ENCODE results near the gene CCDC12. TPM values are rescaled to one million over a fixed set of nuclear protein-coding genes. Genes with fewer than 3 reads are reported as not detected.
A peak's percentile ranks its signal among the peaks of the same experiment; 100 is the strongest.
"Not testable (repeated sequence)": the region's sequence is repeated elsewhere in the genome, so short reads cannot be mapped to it uniquely, and the experiment has no call there.

Gene CCDC12
- total RNA-seq, 2 donors from 2014 or later: 46.7 to 47.8 TPM

GRCh38 chr3:46966811-46967210 is 9.7 kb downstream of the CCDC12 start:
- 93 to 100% methylated on average over 4 to 5 of the region's 5 CpGs for WGBS, 2 experiments (ENCODE audit: insufficient coverage in 1 of 2, insufficient read length in 1 of 2)
- peaks cover 7% of the 10 kb centered on the region for H3K9me3 ChIP-seq (ENCODE audit: control insufficient read depth, low read length)
- Mint-ChIP-seq H3K27me3 (ENCODE audit: insufficient read depth) (no peaks in the 10 kb centered on the region), H3K4me1 (peaks cover 41% of the 10 kb centered on the region), H3K27ac (peak overlapping the region; percentile 78), H3K9me3 (peaks cover 11% of the 10 kb centered on the region), H3K4me3 (no peak overlapping the region), H3K36me3 (ENCODE audit: low read depth) (peaks cover 37% of the 10 kb centered on the region)
- H3K36me3 ChIP-seq (ENCODE audit: control insufficient read depth, insufficient read depth, low read length): peaks cover 51% of the 10 kb centered on the region
- no peak overlapping the region for H3K4me3 ChIP-seq (ENCODE audit: low read length)
- H3K9ac ChIP-seq (ENCODE audit: extremely low read depth, low read length, poor library complexity, severe bottlenecking): no peak overlapping the region
- DNase-seq: no peak
- TF ChIP-seq CTCF (conservative IDR thresholded peaks at IDR 0.05): peak; percentile 44
- peaks cover 9% of the 10 kb centered on the region for H3K4me1 ChIP-seq (ENCODE audit: control insufficient read depth, insufficient read depth, low read length)
- no peaks in the 10 kb centered on the region for H3K27me3 ChIP-seq (ENCODE audit: control insufficient read depth, insufficient read depth, low read length, poor library complexity, severe bottlenecking)
- H3K27ac ChIP-seq (ENCODE audit: low read depth, low read length): no peak overlapping the region

- Mint-ChIP-seq H3K4me3 (no peak overlapping the region), H3K36me3 (ENCODE audit: low read depth) (peaks cover 40% of the 10 kb centered on the region), H3K27me3 (ENCODE audit: insufficient read depth) (no peaks in the 10 kb centered on the region), H3K27ac (peak overlapping the region; percentile 69), H3K9me3 (peaks cover 11% of the 10 kb centered on the region), H3K4me1 (peaks cover 48% of the 10 kb centered on the region)
- TF ChIP-seq CTCF (conservative IDR thresholded peaks at IDR 0.05): no peak
- 90 to 95% methylated on average over 5 to 6 of the region's 6 CpGs for WGBS, 2 experiments (ENCODE audit: insufficient coverage in 1 of 2, insufficient read length in 1 of 2)
- peaks cover 7% of the 10 kb centered on the region for H3K9me3 ChIP-seq (ENCODE audit: control insufficient read depth, low read length)
- no peak overlapping the region for H3K27ac ChIP-seq (ENCODE audit: low read depth, low read length)
- H3K4me1 ChIP-seq (ENCODE audit: control insufficient read depth, insufficient read depth, low read length): peaks cover 24% of the 10 kb centered on the region
- H3K9ac ChIP-seq (ENCODE audit: extremely low read depth, low read length, poor library complexity, severe bottlenecking): peak overlapping the region; percentile 25
- H3K27me3 ChIP-seq (ENCODE audit: control insufficient read depth, insufficient read depth, low read length, poor library complexity, severe bottlenecking): no peaks in the 10 kb centered on the region
- H3K4me3 ChIP-seq (ENCODE audit: low read length): no peak overlapping the region
- no peak for DNase-seq
- H3K36me3 ChIP-seq (ENCODE audit: control insufficient read depth, insufficient read depth, low read length): peaks cover 41% of the 10 kb centered on the region
These were observed 11.4 kb downstream of the CCDC12 start for GRCh38 chr3:46965151-46965550.

GRCh38 chr3:46964038-46964590 is 12.4 kb downstream of the CCDC12 start:
- DNase-seq; H3K27me3 Mint-ChIP-seq (ENCODE audit: insufficient read depth); H3K4me3 Mint-ChIP-seq; H3K27ac ChIP-seq (ENCODE audit: low read depth, low read length); H3K4me3 ChIP-seq (ENCODE audit: low read length); H3K27me3 ChIP-seq (ENCODE audit: control insufficient read depth, insufficient read depth, low read length, poor library complexity, severe bottlenecking); H3K27ac Mint-ChIP-seq; H3K9me3 ChIP-seq (ENCODE audit: control insufficient read depth, low read length); H3K9ac ChIP-seq (ENCODE audit: extremely low read depth, low read length, poor library complexity, severe bottlenecking): not testable (repeated sequence)
- WGBS, 2 experiments (ENCODE audit: insufficient coverage in 1 of 2, insufficient read length in 1 of 2): 90 to 94% methylated on average over 2 to 35 of the region's 36 CpGs
- Mint-ChIP-seq H3K36me3 (ENCODE audit: low read depth) (peaks cover 32% of the 10 kb centered on the region), H3K4me1 (peaks cover 59% of the 10 kb centered on the region), H3K9me3 (peaks cover 11% of the 10 kb centered on the region)
- Histone ChIP-seq H3K36me3 (ENCODE audit: control insufficient read depth, insufficient read depth, low read length) (peaks cover 32% of the 10 kb centered on the region), H3K4me1 (ENCODE audit: control insufficient read depth, insufficient read depth, low read length) (peaks cover 28% of the 10 kb centered on the region)

GRCh38 chr3:46962990-46963389 is 13.6 kb downstream of the CCDC12 start:
- Mint-ChIP-seq H3K4me3 (no peak overlapping the region), H3K27ac (no peak overlapping the region), H3K4me1 (peaks cover 70% of the 10 kb centered on the region), H3K9me3 (peaks cover 11% of the 10 kb centered on the region), H3K36me3 (ENCODE audit: low read depth) (peaks cover 32% of the 10 kb centered on the region), H3K27me3 (ENCODE audit: insufficient read depth) (no peaks in the 10 kb centered on the region)
- no peak overlapping the region for H3K27ac ChIP-seq (ENCODE audit: low read depth, low read length)
- no peak overlapping the region for H3K9ac ChIP-seq (ENCODE audit: extremely low read depth, low read length, poor library complexity, severe bottlenecking)
- DNase-seq: no peak
- peaks cover 7% of the 10 kb centered on the region for H3K9me3 ChIP-seq (ENCODE audit: control insufficient read depth, low read length)
- H3K27me3 ChIP-seq (ENCODE audit: control insufficient read depth, insufficient read depth, low read length, poor library complexity, severe bottlenecking): no peaks in the 10 kb centered on the region
- peak overlapping the region; percentile 6 for H3K4me3 ChIP-seq (ENCODE audit: low read length)
- no peak for TF ChIP-seq CTCF (conservative IDR thresholded peaks at IDR 0.05)
- 94% methylated on average over 1 of the region's 1 CpG; no CpG with 5 or more reads in 1 of the 2 experiments for WGBS, 2 experiments (ENCODE audit: insufficient coverage in 1 of 2, insufficient read length in 1 of 2)
- peaks cover 22% of the 10 kb centered on the region for H3K36me3 ChIP-seq (ENCODE audit: control insufficient read depth, insufficient read depth, low read length)
- peaks cover 28% of the 10 kb centered on the region for H3K4me1 ChIP-seq (ENCODE audit: control insufficient read depth, insufficient read depth, low read length)
